GM21825 (cell line): ENCODE data around the gene RUFY4.
"Not testable (repeated sequence)": the region's sequence is repeated elsewhere in the genome, so short reads cannot be mapped to it uniquely, and the experiment has no call there.

ENCODE experiments used
- ATAC-seq: cut with Tn5 transposase; IDR thresholded peaks from one replicate; pipeline ENCODE4 v1.9.1; 2021; ENCODE audit warnings: mild to moderate bottlenecking, moderate library complexity; ENCODE audit not compliant: unreplicated experiment

RUFY4 gene

GRCh38 chr2:218082586-218083351, 13.7 kb downstream of the RUFY4 start:
- no peak for ATAC-seq

- no peak for ATAC-seq
Measured at GRCh38 chr2:218083352-218083676, 14.3 kb downstream of the RUFY4 start.

- no peak for ATAC-seq
Measured at GRCh38 chr2:218086478-218086877, 17.4 kb downstream of the RUFY4 start.

GRCh38 chr2:218089259-218089658, 20.2 kb downstream of the RUFY4 start:
- no peak for ATAC-seq

- ATAC-seq = no peak
Measured at GRCh38 chr2:218091746-218092145, 22.7 kb downstream of the RUFY4 start.

- ATAC-seq = no peak
Measured at GRCh38 chr2:218093879-218094278, 24.8 kb downstream of the RUFY4 start.

- no peak for ATAC-seq
Measured at GRCh38 chr2:218095853-218096252, 26.8 kb downstream of the RUFY4 start.

- no peak for ATAC-seq
Measured at GRCh38 chr2:218097975-218098374, 28.9 kb downstream of the RUFY4 start.

GRCh38 chr2:218108834-218109233, 39.8 kb downstream of the RUFY4 start:
- ATAC-seq = not testable (repeated sequence)

- ATAC-seq = not testable (repeated sequence)
Measured at GRCh38 chr2:218121789-218122188, 52.7 kb downstream of the RUFY4 start.

- not testable (repeated sequence) for ATAC-seq
Measured at GRCh38 chr2:218122286-218122685, 53.2 kb downstream of the RUFY4 start.

GRCh38 chr2:218123986-218124385, 54.9 kb downstream of the RUFY4 start:
- no peak for ATAC-seq

GRCh38 chr2:218125095-218125494, 56.0 kb downstream of the RUFY4 start:
- no peak for ATAC-seq

GRCh38 chr2:218125626-218126080, 56.6 kb downstream of the RUFY4 start, which contains the start of gene CXCR2:
Gene CXCR2, plus strand, starts transcription at chr2:218126028. Its CDS starts 8,774 bp downstream, at chr2:218134802.
- ATAC-seq = no peak

GRCh38 chr2:218127929-218128455, 58.9 kb downstream of the RUFY4 start:
- no peak for ATAC-seq

GRCh38 chr2:218128781-218129457, 59.9 kb downstream of the RUFY4 start:
- no peak for ATAC-seq

- no peak for ATAC-seq
Measured at GRCh38 chr2:218129458-218130135, 60.5 kb downstream of the RUFY4 start.

- ATAC-seq = no peak
Measured at GRCh38 chr2:218130377-218130776, 61.3 kb downstream of the RUFY4 start.

GRCh38 chr2:218130822-218131221, 61.8 kb downstream of the RUFY4 start:
- no peak for ATAC-seq

GRCh38 chr2:218137514-218137913, 68.5 kb downstream of the RUFY4 start:
- no peak for ATAC-seq

- ATAC-seq = no peak
Measured at GRCh38 chr2:218138047-218138446, 69.0 kb downstream of the RUFY4 start.
